Omental fat pad (tissue), 4 donors: Measurements from ENCODE around the gene GSTA1. TPM values are rescaled to one million over a fixed set of nuclear protein-coding genes. Genes with fewer than 3 reads are reported as not detected.
"Not testable (repeated sequence)": the region's sequence is repeated elsewhere in the genome, so short reads cannot be mapped to it uniquely, and the experiment has no call there.

Experiments
- ATAC-seq: fragments of 150-250 bp; one replicate; pipeline ENCODE4 v1.9.1; 2016; ENCODE audit warnings: mild to moderate bottlenecking, moderate library complexity; ENCODE audit not compliant: low FRiP score
- DNase-seq: peaks from one replicate; pipeline ENCODE4 v3.0.0-alpha.2; 2019; ENCODE audit warnings: low spot score
- CTCF ChIP-seq, 3 donors: fragments of 450-650 bp; IDR thresholded peaks; one replicate each; pipeline ENCODE4 v1.5.1; 2016 to 2017; ENCODE audit warnings: antibody characterized with exemption in 3 of 3, mild to moderate bottlenecking in 3 of 3, moderate library complexity in 2 of 3
- total RNA-seq, 4 donors: library from RNA; depleted of rRNA; stranded (reverse); fragments of >200 nt; gene quantifications; one replicate each; pipeline ENCODE4 v1.1.0, GENCODE V29; 2016

GSTA1 gene
- total RNA-seq = not detected

GRCh38 chr6:52803668-52804255, at the start of gene GSTA1:
TSS of gene GSTA1 (minus strand) at chr6:52803816. CDS start at chr6:52799267, 4,549 bp downstream.
- not testable (repeated sequence) for ATAC-seq, DNase-seq

GRCh38 chr6:52849137-52849536, 45.5 kb upstream of the GSTA1 start:
- DNase-seq (no peak), ATAC-seq (no peak)
- TF ChIP-seq CTCF (IDR thresholded peaks at IDR 0.05) = no peak

GRCh38 chr6:52846002-52846401, 42.4 kb upstream of the GSTA1 start:
- TF ChIP-seq CTCF (IDR thresholded peaks at IDR 0.05) = no peak
- no peak for ATAC-seq
- DNase-seq = no peak

GRCh38 chr6:52843605-52844004, 40.0 kb upstream of the GSTA1 start:
- ATAC-seq (no peak), DNase-seq (no peak)
- TF ChIP-seq CTCF (IDR thresholded peaks at IDR 0.05) = no peak

- TF ChIP-seq CTCF (IDR thresholded peaks at IDR 0.05) = no peak
- ATAC-seq (no peak), DNase-seq (no peak)
Observed at GRCh38 chr6:52840763-52841585, 37.4 kb upstream of the GSTA1 start, which contains the start of gene GSTA5. TSS of gene GSTA5 (minus strand) at chr6:52840813.

- peak; percentile 22 for DNase-seq
- TF ChIP-seq CTCF (IDR thresholded peaks at IDR 0.05) = no peak
- ATAC-seq = no peak
Observed at GRCh38 chr6:52839124-52840055, 35.8 kb upstream of the GSTA1 start.

GRCh38 chr6:52834481-52834880, 30.9 kb upstream of the GSTA1 start:
- ATAC-seq (no peak), DNase-seq (no peak)
- no peak for TF ChIP-seq CTCF (IDR thresholded peaks at IDR 0.05)

GRCh38 chr6:52830869-52831268, 27.3 kb upstream of the GSTA1 start:
- ATAC-seq, DNase-seq: not testable (repeated sequence)
